ENCODE measurements around the gene TMEM132E.

The TMEM132E gene

DNA sequence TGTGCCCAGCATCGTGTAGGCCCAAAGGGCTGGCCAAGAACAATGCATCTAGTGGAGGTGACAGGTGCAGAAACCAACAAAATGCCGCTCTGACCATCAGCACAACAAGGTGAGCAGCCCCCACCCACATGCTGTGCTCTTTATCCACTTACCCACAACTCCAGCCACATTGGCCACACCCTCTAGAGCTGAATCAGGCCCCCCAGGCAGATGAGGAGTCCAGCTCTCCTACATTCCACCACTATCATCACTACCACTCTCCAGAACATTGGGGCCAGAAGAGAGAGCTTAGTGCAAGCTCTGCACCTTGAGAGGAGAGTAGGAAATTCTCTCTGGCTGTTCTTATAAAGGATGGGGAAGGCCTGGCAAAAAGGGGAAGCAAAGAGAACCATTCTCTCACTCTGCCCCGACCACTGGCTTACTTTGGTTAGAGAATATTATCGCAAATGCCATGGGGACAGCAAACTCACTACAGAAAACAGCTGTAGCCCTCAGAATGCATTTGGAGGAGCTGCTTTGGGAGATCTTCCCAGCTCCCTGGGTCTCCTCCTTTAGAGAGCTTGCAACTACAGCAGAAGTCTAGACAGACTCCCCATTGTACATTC lies 75.0 kb downstream of the TMEM132E start:
- POLR2A ChIA-PET = no interaction called here
- CTCF ChIA-PET = interaction anchor here (2.1 kb wide), 1 partner anchor 16 kb away, joined by 7 read pairs; no protein-coding TSS in a partner anchor
- no peak for DNase-seq (ENCODE audit: extremely low spot score)
- TF ChIP-seq SP1 (IDR thresholded peaks at IDR 0.05) (no peak), ELF4 (IDR thresholded peaks at IDR 0.05) (no peak), HDGF (IDR thresholded peaks at IDR 0.05; ENCODE audit: borderline replicate concordance) (no peak), FOXK2 (IDR thresholded peaks at IDR 0.05) (no peak), CTBP1 (IDR thresholded peaks at IDR 0.05; ENCODE audit: borderline replicate concordance) (no peak), TARDBP (IDR thresholded peaks at IDR 0.05) (no peak), L3MBTL2 (conservative IDR thresholded peaks at IDR 0.05) (no peak), FOXM1 (IDR thresholded peaks at IDR 0.05; ENCODE audit: borderline replicate concordance) (no peak), FOXA1 (IDR thresholded peaks at IDR 0.05) (no peak), NFRKB (IDR thresholded peaks at IDR 0.05) (no peak), ZNF384 (IDR thresholded peaks at IDR 0.05) (no peak), BHLHE40 (IDR thresholded peaks at IDR 0.05; ENCODE audit: borderline replicate concordance) (no peak), SUZ12 (IDR thresholded peaks at IDR 0.05) (no peak)
- TF ChIP-seq, protein P1, sequence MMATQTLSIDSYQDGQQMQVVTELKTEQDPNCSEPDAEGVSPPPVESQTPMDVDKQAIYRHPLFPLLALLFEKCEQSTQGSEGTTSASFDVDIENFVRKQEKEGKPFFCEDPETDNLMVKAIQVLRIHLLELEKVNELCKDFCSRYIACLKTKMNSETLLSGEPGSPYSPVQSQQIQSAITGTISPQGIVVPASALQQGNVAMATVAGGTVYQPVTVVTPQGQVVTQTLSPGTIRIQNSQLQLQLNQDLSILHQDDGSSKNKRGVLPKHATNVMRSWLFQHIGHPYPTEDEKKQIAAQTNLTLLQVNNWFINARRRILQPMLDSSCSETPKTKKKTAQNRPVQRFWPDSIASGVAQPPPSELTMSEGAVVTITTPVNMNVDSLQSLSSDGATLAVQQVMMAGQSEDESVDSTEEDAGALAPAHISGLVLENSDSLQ (IDR thresholded peaks at IDR 0.05) = no peak

DNA sequence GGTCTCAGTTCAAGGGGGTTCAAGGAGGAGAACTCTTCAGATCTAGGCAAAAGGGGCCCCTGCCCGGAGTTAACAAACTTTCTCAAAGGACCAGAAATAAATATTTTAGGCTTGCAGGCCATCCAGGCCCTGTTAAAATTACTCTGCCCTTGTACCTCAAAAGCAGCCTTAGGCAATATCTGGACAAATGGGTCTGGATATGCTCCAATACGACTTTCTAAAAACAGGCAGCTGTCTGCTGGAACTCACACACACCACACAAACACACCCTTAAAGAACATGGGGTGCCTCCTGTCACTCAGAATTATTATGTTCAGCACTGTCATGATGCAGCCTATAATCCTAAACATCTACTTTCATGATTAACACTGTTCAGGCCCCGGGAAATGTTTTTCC lies 75.5 kb downstream of the TMEM132E start:
- no peak for DNase-seq (ENCODE audit: extremely low spot score)
- ChIA-PET POLR2A (no interaction called here), CTCF (interaction anchor here (2.1 kb wide), 1 partner anchor 17 kb away, joined by 7 read pairs; no protein-coding TSS in a partner anchor)
- TF ChIP-seq LEF1 (IDR thresholded peaks at IDR 0.05; ENCODE audit: borderline replicate concordance) (no peak), L3MBTL2 (conservative IDR thresholded peaks at IDR 0.05) (no peak), SP1 (IDR thresholded peaks at IDR 0.05) (no peak), SUZ12 (IDR thresholded peaks at IDR 0.05) (no peak), NFRKB (IDR thresholded peaks at IDR 0.05) (no peak), CTBP1 (IDR thresholded peaks at IDR 0.05; ENCODE audit: borderline replicate concordance) (no peak), FOXA1 (IDR thresholded peaks at IDR 0.05) (no peak), HDGF (IDR thresholded peaks at IDR 0.05; ENCODE audit: borderline replicate concordance) (no peak), ZNF384 (IDR thresholded peaks at IDR 0.05) (no peak)

DNA sequence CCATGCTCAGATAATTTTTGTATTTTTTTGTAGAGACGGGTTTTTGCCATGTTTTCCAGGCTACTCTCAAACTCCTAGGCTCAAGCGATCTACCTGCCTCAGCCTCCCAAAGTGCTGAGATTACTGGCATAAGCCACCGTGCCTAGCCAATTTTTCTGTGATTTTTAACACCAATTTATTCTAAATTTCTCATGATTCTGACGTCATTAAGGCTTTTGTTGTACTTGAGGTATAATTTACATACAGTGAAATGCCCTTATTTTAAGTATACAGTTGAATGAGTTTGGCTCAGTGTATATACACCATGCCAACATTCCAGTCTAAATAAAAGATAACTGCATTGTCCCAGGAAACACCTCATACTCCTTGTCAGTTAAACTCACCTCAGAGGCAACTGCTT lies 77.4 kb downstream of the TMEM132E start:
- ChIA-PET POLR2A (no interaction called here), CTCF (no interaction called here)
- no peak for DNase-seq (ENCODE audit: extremely low spot score)
- TF ChIP-seq SP1 (IDR thresholded peaks at IDR 0.05) (no peak), FOXK2 (IDR thresholded peaks at IDR 0.05) (no peak), L3MBTL2 (conservative IDR thresholded peaks at IDR 0.05) (no peak), FOXA1 (IDR thresholded peaks at IDR 0.05) (no peak), SUZ12 (IDR thresholded peaks at IDR 0.05) (no peak), HDGF (IDR thresholded peaks at IDR 0.05; ENCODE audit: borderline replicate concordance) (no peak), ARNT (IDR thresholded peaks at IDR 0.05) (no peak), NFRKB (IDR thresholded peaks at IDR 0.05) (no peak), ELF4 (IDR thresholded peaks at IDR 0.05) (no peak), TARDBP (IDR thresholded peaks at IDR 0.05) (no peak)
- TF ChIP-seq, protein P1 (IDR thresholded peaks at IDR 0.05) = no peak

- DNase-seq (ENCODE audit: extremely low spot score) = no peak
- ChIA-PET CTCF (interaction anchor here (0.7 kb wide), 1 partner anchor 24 kb away, joined by 3 read pairs; no protein-coding TSS in a partner anchor), POLR2A (no interaction called here)
- no peak for TF ChIP-seq SUZ12 (IDR thresholded peaks at IDR 0.05)
- TF ChIP-seq FOXK2 (IDR thresholded peaks at IDR 0.05) = no peak
- no peak for TF ChIP-seq SP1 (IDR thresholded peaks at IDR 0.05)
- TF ChIP-seq ARNT (IDR thresholded peaks at IDR 0.05) = no peak
- no peak for TF ChIP-seq BHLHE40 (IDR thresholded peaks at IDR 0.05; ENCODE audit: borderline replicate concordance)
- no peak for TF ChIP-seq L3MBTL2 (conservative IDR thresholded peaks at IDR 0.05)
- TF ChIP-seq LEF1 (IDR thresholded peaks at IDR 0.05; ENCODE audit: borderline replicate concordance) = no peak
- TF ChIP-seq, protein P1 (IDR thresholded peaks at IDR 0.05) = no peak
- no peak for TF ChIP-seq ELF4 (IDR thresholded peaks at IDR 0.05)
- no peak for TF ChIP-seq TARDBP (IDR thresholded peaks at IDR 0.05)
- TF ChIP-seq NFRKB (IDR thresholded peaks at IDR 0.05) = no peak
- no peak for TF ChIP-seq HDGF (IDR thresholded peaks at IDR 0.05; ENCODE audit: borderline replicate concordance)
- TF ChIP-seq FOXM1 (IDR thresholded peaks at IDR 0.05; ENCODE audit: borderline replicate concordance) = no peak
- no peak for TF ChIP-seq CTBP1 (IDR thresholded peaks at IDR 0.05; ENCODE audit: borderline replicate concordance)
- no peak for TF ChIP-seq ZNF384 (IDR thresholded peaks at IDR 0.05)
Measured at GRCh38 chr17:34658811-34659560, 79.6 kb downstream of the TMEM132E start.

- no peak for TF ChIP-seq LEF1 (IDR thresholded peaks at IDR 0.05; ENCODE audit: borderline replicate concordance)
- no peak for TF ChIP-seq ZNF384 (IDR thresholded peaks at IDR 0.05)
- TF ChIP-seq ARNT (IDR thresholded peaks at IDR 0.05) = no peak
- no peak for TF ChIP-seq ELF4 (IDR thresholded peaks at IDR 0.05)
- no peak for TF ChIP-seq HDGF (IDR thresholded peaks at IDR 0.05; ENCODE audit: borderline replicate concordance)
- no peak for TF ChIP-seq FOXK2 (IDR thresholded peaks at IDR 0.05)
- TF ChIP-seq TARDBP (IDR thresholded peaks at IDR 0.05) = no peak
- ChIA-PET CTCF (no interaction called here), POLR2A (no interaction called here)
- no peak for DNase-seq (ENCODE audit: extremely low spot score)
Measured at GRCh38 chr17:34663714-34664113, 84.3 kb downstream of the TMEM132E start.
